HG02970 (cell line): Measurements from ENCODE around the gene RAD50.

Experiments
- ATAC-seq: cut with Tn5 transposase; IDR thresholded peaks from one replicate; pipeline ENCODE4 v1.9.1; 2021; ENCODE audit warnings: mild to moderate bottlenecking, moderate library complexity, moderate number of reproducible peaks; ENCODE audit not compliant: unreplicated experiment, low FRiP score

Gene RAD50

DNA sequence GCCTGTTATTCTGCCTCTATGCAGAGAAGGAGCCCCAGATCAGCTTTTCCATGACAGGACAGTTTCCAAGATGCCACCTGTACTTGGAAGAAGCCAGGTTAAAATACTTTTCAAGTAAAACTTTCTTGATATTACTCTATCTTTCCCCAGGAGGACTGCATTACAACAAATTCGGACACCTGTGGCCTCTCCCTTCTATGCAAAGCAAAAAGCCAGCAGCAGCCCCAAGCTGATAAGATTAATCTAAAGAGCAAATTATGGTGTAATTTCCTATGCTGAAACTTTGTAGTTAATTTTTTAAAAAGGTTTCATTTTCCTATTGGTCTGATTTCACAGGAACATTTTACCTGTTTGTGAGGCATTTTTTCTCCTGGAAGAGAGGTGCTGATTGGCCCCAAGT, 116.7 kb downstream of the RAD50 start:
- ATAC-seq, result no peak

- no peak for ATAC-seq
Measured at GRCh38 chr5:132673939-132674630, 117.3 kb downstream of the RAD50 start, which contains the start of gene IL4. Gene IL4, plus strand, starts transcription at chr5:132673989. Its CDS starts 62 bp downstream, at chr5:132674051.

GRCh38 chr5:132674671-132675506, 118.1 kb downstream of the RAD50 start:
- ATAC-seq, result peak; percentile 69

DNA sequence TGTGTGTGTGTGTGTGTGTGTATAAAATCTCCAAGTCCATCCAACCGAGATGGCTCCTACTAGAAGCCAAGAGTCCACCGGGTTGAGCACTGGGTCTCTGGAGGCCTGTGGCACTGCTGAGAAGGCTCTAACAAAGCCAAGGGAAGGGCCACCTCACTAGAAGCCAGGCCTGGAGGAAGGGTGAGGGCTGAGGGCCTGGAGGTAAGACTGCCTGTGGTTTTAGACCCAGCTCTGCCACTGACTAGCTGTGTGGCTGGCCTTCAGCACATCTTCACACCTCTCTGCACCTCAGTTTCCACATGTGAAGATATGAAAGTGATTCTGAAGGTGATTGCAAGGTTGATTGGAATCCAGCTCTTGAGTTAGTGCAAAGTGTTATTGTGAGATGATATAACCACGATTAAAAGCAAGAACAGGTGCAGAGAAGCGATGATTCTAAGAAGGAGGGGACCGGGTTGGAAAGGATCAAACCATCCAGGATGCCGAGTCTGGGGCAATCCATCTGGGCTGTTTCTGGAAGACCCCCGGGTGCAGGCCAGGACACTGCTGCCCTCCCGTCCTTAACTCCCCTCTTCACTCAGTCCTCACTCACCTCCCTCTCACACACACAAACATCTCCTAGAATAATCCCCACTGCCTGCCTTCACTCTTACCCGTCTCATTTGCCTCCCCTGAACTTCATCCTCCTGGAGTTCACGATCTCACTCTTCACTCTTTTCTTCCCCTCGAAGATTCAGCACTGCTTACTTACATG, 119.3 kb downstream of the RAD50 start:
- no peak for ATAC-seq

GRCh38 chr5:132677191-132677590, 120.4 kb downstream of the RAD50 start:
- ATAC-seq, result no peak

- ATAC-seq, result no peak
Measured at GRCh38 chr5:132677682-132678400, 121.1 kb downstream of the RAD50 start.

GRCh38 chr5:132678735-132679134, 122.0 kb downstream of the RAD50 start:
- no peak for ATAC-seq

- no peak for ATAC-seq
Measured at GRCh38 chr5:132679166-132679565, 122.4 kb downstream of the RAD50 start.

- no peak for ATAC-seq
Measured at GRCh38 chr5:132679717-132680380, 123.1 kb downstream of the RAD50 start.

DNA sequence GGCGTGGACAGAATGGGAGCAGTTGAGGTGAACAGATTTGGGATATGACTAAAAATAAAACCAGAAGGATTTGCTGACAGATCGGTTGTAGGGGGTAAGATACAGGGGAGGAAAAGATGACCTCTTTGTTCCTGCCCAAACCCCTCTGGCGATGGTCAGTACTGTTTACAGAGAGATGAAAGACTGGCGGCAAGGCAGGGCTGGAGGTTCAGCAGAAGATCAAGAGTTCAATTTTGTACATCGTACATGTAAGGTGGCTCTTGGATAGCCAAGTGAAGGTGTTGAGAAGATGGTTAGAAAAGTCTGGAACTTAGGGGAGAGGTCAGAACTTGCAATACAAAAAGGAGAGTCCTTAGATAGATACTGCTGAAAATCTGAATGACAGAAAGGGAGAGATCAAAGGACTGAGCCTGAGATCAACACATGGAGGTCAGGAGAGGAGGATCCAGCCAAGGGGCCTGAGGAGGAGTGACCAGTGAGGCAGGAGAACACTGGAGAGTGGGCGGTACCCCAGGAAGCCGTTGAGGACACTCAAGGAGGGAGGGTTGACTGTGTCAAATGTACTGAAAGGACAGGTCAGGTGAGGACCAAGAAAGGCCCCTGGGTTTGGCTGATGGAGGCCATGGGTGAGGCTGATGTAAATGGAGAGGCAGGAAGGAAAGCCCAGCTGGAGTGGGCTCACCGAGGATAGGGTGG, 124.2 kb downstream of the RAD50 start:
- ATAC-seq, result no peak

DNA sequence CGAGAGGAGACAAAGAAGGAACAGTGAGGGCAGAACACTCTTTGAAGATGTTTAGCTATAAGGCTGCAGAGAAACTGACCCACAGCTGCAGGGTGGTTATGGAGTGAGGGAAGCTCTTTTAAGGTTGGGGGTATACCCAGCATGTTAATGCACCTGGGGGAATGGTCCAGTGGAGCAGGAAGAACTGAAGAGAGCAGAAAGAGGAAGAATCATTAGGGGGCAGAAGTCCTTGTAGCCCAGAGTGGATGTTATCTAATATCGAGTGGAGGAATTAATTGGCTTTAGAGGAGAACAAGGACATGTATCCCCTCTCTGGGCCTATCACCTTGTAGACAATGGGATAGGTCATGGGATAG, 124.7 kb downstream of the RAD50 start:
- no peak for ATAC-seq

- no peak for ATAC-seq
Measured at GRCh38 chr5:132681983-132682382, 125.2 kb downstream of the RAD50 start.

DNA sequence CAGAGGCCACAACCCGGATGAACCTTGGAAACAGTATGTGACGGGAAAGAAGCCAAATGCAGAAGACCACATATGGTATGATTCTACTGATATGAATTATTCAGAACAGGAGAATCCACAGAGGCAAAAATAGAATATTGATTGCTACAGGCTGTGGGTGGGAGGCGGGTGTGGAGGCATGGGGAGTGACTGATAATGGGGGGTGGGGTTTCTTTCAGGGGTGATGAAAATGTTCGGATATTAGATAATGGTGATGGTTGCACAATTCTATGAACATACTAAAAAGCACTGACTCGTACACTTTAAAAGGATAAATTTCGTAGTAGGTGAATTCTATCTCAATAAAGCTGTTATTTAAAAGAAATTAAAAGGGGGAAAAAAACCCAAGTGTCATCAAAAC, 127.7 kb downstream of the RAD50 start:
- no peak for ATAC-seq

DNA sequence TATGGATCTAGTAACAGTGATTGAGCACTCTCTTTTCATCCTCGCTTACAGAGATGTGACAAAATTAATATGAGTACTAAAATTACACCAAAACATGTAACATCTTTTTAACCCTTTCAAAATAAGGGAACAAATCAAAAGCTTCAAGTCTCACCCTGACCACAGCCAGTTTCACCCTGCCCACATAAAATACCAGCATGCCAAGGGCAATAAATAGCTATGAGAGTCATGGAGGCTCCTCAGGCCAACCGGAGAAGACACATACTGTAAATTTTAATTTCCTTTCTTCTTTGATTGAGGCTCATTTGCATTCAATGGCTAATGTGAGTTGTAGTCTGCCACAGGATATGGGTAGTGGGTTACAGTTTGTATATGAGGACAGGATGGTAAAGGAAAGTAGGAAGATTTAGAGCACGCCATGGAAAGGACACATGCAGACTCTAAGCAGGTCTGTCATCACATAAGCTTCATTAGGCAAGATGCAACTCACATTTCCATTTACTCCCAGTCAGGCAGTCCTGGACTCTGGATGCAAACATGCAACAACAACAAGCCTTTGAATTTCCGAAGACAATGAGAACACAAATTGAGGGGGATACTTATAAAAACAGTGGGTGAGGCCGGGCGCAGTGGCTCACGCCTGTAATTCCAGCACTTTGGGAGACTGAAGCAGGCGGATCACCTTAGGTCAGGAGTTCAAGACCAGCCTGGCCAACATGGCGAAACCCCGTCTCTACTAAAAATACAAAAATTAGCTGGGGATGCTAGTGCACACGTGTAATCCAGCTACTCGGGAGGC, 128.3 kb downstream of the RAD50 start:
- no peak for ATAC-seq

GRCh38 chr5:132686193-132686592, 129.4 kb downstream of the RAD50 start:
- ATAC-seq, result no peak

- no peak for ATAC-seq
Measured at GRCh38 chr5:132687995-132688394, 131.2 kb downstream of the RAD50 start.

DNA sequence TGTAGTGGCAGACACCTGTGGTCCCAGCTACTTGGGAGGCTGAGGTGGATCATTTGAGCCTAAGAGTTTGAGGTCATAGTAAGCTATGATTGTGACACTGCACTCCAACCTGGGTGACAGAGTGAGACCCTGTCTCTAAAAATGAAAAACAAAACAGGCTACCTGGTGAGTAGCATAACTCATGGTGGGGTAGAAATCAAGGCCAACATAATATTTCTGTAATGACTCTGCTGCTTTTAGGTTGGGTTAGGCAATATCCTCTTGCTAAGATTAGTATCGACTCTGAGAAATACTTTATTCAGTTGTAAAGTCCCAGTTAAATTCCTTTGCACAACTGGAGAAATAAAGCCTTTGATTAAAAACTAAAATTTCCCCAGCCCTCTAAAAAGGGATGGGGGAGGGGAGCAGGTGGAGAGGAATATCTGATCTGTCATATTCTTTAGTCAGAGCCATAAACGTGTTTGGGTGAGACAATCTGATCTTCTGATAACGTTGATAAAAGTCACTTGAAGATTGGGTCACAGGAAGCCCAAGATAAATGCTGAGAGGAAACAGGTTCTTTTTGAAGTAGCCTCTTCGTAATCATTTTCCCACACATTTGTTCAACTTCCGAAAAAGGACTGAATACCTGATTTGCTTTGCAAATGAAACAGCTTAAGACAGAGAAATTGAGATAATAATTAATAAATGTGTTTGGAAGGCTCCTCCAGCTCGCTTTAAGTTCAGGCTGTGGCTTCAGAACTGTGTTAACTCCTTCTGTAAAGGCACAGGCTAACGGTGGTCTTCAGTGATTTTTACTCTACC, 132.0 kb downstream of the RAD50 start:
- ATAC-seq, result no peak

- no peak for ATAC-seq
Measured at GRCh38 chr5:132689513-132689912, 132.7 kb downstream of the RAD50 start.
